Mesothelial cell of epicardium (in vitro differentiated cells): ENCODE measurements around the gene MITF. TPM values are rescaled to one million over a fixed set of nuclear protein-coding genes. Genes with fewer than 3 reads are reported as not detected.

Experiments used
- DNase-seq, 2 experiments: peaks; one replicate each; pipeline ENCODE4 v3.0.0; 2021; ENCODE audit warnings: low spot score in 2 of 2; ENCODE audit not compliant: unreplicated experiment in 2 of 2
- H3K27ac Mint-ChIP-seq: 2 replicates; pipeline ENCODE4 v1.8.0; 2021; ENCODE audit warnings: mixed read lengths
- H3K27me3 Mint-ChIP-seq: 2 replicates; pipeline ENCODE4 v1.8.0; 2021; ENCODE audit warnings: low read depth, mixed read lengths
- H3K36me3 Mint-ChIP-seq: 2 replicates; pipeline ENCODE4 v1.8.0; 2021; ENCODE audit warnings: mixed read lengths
- H3K4me1 Mint-ChIP-seq: 2 replicates; pipeline ENCODE4 v1.8.0; 2021; ENCODE audit warnings: mixed read lengths
- H3K4me3 Mint-ChIP-seq: 2 replicates; pipeline ENCODE4 v1.8.0; 2021; ENCODE audit warnings: mild to moderate bottlenecking, moderate library complexity, mixed read lengths
- H3K9me3 Mint-ChIP-seq: 2 replicates; pipeline ENCODE4 v1.8.0; 2021; ENCODE audit warnings: mixed read lengths
- total RNA-seq: library from RNA; stranded (reverse); gene quantifications from 3 replicates; pipeline ENCODE4 v1.2.1, GENCODE V29; 2021
- TF ChIP-seq, protein P1 (sequence below): fragments of 200-600 bp; sonication (generic); IDR thresholded peaks from one replicate; pipeline ENCODE4 v1.5.0; 2021; ENCODE audit warnings: antibody characterized with exemption; ENCODE audit not compliant: unreplicated experiment

MITF gene
- total RNA-seq, 1 donor from 2014 or later, result 7.0 TPM

DNA sequence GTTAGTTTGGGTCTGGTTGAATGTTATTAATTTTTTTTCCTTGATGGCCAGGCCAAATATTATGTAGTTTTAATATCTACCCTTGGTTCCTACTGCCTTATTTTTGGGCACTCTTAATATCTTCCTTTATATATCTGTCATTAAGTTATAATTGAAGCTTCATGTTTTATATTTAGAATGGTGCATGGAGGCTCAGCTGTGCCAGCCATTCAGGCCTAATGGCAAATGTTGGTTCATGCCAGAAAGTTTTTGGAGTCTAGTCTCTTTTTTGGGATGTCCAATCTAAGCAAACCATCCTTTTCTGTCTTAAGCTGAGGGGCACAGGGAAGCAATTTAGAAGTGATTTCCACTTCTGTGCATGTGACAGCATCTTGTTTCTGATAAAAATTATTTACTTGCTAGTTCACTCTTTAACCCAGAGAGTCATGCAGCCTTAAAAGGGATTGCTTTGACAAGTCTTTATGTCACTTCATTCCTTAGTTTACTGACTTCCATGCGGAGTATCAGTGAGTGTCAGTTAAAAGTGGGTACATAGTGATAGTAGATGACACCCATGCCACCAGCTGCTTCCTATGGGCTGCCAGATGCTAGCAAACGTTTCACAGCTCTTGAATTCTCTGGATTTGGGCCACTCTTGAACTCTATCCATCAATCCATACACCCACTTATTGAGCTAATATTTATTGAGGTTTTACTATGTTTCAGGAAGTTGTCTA lies 33.0 kb downstream of the MITF start:
- Mint-ChIP-seq H3K4me3 (no peak overlapping the region), H3K4me1 (peaks cover 29% of the 10 kb centered on the region), H3K27me3 (no peaks in the 10 kb centered on the region), H3K27ac (no peak overlapping the region), H3K36me3 (no peaks in the 10 kb centered on the region), H3K9me3 (peaks cover 3% of the 10 kb centered on the region)
- no peak for DNase-seq
- TF ChIP-seq, protein P1, sequence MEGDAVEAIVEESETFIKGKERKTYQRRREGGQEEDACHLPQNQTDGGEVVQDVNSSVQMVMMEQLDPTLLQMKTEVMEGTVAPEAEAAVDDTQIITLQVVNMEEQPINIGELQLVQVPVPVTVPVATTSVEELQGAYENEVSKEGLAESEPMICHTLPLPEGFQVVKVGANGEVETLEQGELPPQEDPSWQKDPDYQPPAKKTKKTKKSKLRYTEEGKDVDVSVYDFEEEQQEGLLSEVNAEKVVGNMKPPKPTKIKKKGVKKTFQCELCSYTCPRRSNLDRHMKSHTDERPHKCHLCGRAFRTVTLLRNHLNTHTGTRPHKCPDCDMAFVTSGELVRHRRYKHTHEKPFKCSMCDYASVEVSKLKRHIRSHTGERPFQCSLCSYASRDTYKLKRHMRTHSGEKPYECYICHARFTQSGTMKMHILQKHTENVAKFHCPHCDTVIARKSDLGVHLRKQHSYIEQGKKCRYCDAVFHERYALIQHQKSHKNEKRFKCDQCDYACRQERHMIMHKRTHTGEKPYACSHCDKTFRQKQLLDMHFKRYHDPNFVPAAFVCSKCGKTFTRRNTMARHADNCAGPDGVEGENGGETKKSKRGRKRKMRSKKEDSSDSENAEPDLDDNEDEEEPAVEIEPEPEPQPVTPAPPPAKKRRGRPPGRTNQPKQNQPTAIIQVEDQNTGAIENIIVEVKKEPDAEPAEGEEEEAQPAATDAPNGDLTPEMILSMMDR, result no peak

DNA sequence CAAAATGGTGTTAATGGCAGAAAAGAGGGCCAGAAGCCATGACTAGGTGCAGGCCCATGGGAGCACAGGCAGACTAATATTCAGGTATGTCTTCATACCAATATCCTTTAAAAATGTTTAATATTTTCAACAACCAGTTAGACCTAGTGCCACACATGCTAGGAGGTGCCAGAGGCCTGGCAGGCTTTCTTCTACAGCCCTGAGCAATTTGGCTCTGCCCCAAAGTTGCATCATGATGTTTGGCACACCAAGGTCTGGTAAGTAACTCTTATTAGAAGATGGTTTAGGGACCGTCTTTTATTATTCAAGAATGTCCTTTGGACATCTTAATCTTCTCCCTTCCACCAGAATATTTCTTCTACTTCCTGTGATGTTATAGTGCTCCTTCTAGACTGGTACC lies 34.8 kb downstream of the MITF start:
- no peak for DNase-seq
- Mint-ChIP-seq H3K27me3 (no peaks in the 10 kb centered on the region), H3K4me3 (no peak overlapping the region), H3K36me3 (no peaks in the 10 kb centered on the region), H3K9me3 (peaks cover 8% of the 10 kb centered on the region), H3K4me1 (peaks cover 19% of the 10 kb centered on the region), H3K27ac (no peak overlapping the region)
- TF ChIP-seq, protein P1, result no peak

DNA sequence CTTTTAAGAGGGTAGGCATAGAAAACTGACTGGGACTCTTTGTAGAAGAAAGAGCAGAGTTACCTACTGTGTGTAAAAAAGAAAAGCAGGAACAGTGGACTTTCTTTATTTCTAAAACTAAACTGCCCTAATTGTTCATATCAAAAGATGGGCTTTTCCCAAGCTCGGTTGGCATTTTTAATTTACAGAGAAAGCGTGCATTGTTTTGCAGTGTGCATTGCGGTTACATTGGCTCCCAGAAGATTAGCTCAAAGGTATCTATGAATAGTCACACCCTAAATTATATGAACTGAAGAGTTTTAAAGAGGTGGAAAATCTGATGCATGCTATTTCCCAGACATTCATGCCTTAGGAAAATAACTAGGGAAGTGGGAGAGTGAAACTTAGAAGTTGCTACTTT lies 36.5 kb downstream of the MITF start:
- no peak overlapping the region for H3K27ac Mint-ChIP-seq
- no peak overlapping the region for H3K4me3 Mint-ChIP-seq
- no peaks in the 10 kb centered on the region for H3K27me3 Mint-ChIP-seq
- no peaks in the 10 kb centered on the region for H3K36me3 Mint-ChIP-seq
- DNase-seq, result no peak
- H3K9me3 Mint-ChIP-seq, result peaks cover 8% of the 10 kb centered on the region
- TF ChIP-seq, protein P1, result no peak
- H3K4me1 Mint-ChIP-seq, result peaks cover 11% of the 10 kb centered on the region

DNA sequence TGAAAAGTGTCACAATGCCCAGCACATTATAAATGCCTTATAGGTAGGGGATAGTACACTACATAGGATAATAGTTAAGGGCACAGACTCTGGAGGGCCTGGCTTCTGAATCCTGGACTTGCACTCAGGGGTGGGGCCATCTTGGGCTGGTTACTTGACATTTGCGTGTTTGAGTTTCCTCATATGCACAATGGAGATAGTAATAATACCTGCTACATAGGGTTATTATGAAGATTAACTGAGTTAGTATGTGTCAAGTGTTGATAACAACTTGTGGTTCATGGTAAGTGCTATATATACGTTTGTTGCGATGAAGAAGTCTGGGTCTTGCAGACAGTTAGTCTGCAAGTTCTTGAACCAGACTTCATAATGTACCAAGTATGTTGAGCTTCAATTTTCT lies 37.0 kb downstream of the MITF start:
- Mint-ChIP-seq H3K4me3 (no peak overlapping the region), H3K4me1 (peaks cover 7% of the 10 kb centered on the region), H3K27me3 (no peaks in the 10 kb centered on the region), H3K27ac (no peak overlapping the region), H3K36me3 (no peaks in the 10 kb centered on the region), H3K9me3 (peaks cover 8% of the 10 kb centered on the region)
- no peak for DNase-seq
- TF ChIP-seq, protein P1, result no peak

DNA sequence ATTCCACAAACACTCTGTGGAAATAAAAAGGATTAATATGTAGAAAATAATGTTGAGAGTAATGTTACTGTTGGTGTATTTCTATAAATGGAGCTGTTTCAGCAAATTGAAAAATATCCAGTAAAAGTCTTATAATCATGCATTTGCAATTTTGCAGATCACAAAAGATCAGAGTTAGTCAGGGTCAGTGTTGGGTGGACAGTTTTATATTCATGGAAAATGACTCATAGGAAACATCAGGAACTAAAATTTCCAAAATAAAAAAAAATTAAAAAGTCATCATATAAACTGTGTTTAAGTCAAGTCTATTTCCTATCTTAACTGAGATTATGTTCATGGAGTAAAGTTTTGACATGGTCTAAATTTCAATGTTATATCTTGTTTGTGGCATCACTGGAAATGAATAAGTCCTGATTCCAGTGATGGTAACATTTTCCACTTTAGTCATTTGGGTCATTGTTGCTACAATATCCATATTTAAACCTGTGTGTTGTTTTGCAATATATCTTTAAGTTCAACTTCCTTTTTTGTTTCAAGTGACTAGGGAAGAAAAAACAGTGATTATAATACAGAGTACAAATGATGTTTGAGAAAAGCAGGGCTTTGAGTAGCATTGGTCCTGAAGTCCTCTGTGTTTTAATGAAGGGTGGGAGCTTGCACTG lies 37.8 kb downstream of the MITF start:
- no peaks in the 10 kb centered on the region for H3K36me3 Mint-ChIP-seq
- no peak overlapping the region for H3K4me3 Mint-ChIP-seq
- DNase-seq, result no peak
- H3K27ac Mint-ChIP-seq, result no peak overlapping the region
- TF ChIP-seq, protein P1, result no peak
- H3K4me1 Mint-ChIP-seq, result peaks cover 9% of the 10 kb centered on the region
- no peaks in the 10 kb centered on the region for H3K27me3 Mint-ChIP-seq
- H3K9me3 Mint-ChIP-seq, result peaks cover 8% of the 10 kb centered on the region
